MM.1S (cell line): ENCODE results near the gene CCR1.

Source experiments
- DNase-seq: peaks from one replicate; pipeline ENCODE4 v3.0.0-alpha.2; 2015
- H2AFZ ChIP-seq: fragments of 300-600 bp; sonication (generic); 2 replicates; pipeline ENCODE4 v1.6.0; 2016; ENCODE audit warnings: antibody characterized with exemption, low read length
- H3F3A ChIP-seq: fragments of 300-600 bp; sonication (generic); 2 replicates; pipeline ENCODE4 v1.6.1; 2016; ENCODE audit warnings: mild to moderate bottlenecking, antibody characterized with exemption, low read length, moderate library complexity, mixed read lengths; ENCODE audit not compliant: insufficient read depth
- H3K27ac ChIP-seq: fragments of 300-600 bp; sonication (generic); 2 replicates; pipeline ENCODE4 v1.5.1; 2016; ENCODE audit warnings: mild to moderate bottlenecking, low read length
- H3K27me3 ChIP-seq: fragments of 300-600 bp; sonication (generic); replicated peaks from 2 replicates; pipeline ENCODE4 v1.6.0; 2016; ENCODE audit warnings: low read length; ENCODE audit not compliant: insufficient read depth
- H3K36me3 ChIP-seq: fragments of 300-600 bp; sonication (generic); replicated peaks from 2 replicates; pipeline ENCODE4 v1.6.1; 2016; ENCODE audit warnings: mild to moderate bottlenecking, low read length, mixed read lengths; ENCODE audit not compliant: insufficient read depth
- H3K4me1 ChIP-seq: fragments of 300-600 bp; sonication (generic); 2 replicates; pipeline ENCODE4 v1.6.1; 2016; ENCODE audit warnings: low read length, mixed read lengths
- H3K4me2 ChIP-seq: fragments of 300-600 bp; sonication (generic); 2 replicates; pipeline ENCODE4 v1.6.0; 2016; ENCODE audit warnings: low read depth, low read length
- H3K4me3 ChIP-seq: fragments of 300-600 bp; sonication (generic); 2 replicates; pipeline ENCODE4 v1.5.1; 2016; ENCODE audit warnings: low read length, mixed read lengths
- H3K79me2 ChIP-seq: fragments of 300-600 bp; sonication (generic); 2 replicates; pipeline ENCODE4 v1.6.1; 2016; ENCODE audit warnings: mixed run types, low read length, mixed read lengths
- H3K9ac ChIP-seq: fragments of 300-600 bp; sonication (generic); 2 replicates; pipeline ENCODE4 v1.6.1; 2016; ENCODE audit warnings: low read length, mixed read lengths
- H3K9me2 ChIP-seq: fragments of 300-600 bp; sonication (generic); replicated peaks from 2 replicates; pipeline ENCODE4 v1.6.1; 2016; ENCODE audit warnings: mild to moderate bottlenecking, low read length, mixed read lengths; ENCODE audit not compliant: insufficient read depth
- H3K9me3 ChIP-seq: fragments of 300-600 bp; sonication (generic); replicated peaks from 2 replicates; pipeline ENCODE4 v1.6.1; 2016; ENCODE audit warnings: mild to moderate bottlenecking, low read length, mixed read lengths; ENCODE audit not compliant: insufficient read depth
- H4K20me1 ChIP-seq: fragments of 300-600 bp; sonication (generic); 2 replicates; pipeline ENCODE4 v1.6.1; 2016; ENCODE audit warnings: mild to moderate bottlenecking, low read length, moderate library complexity, mixed read lengths; ENCODE audit not compliant: insufficient read depth
- CTCF ChIP-seq: fragments of 300-600 bp; sonication (generic); IDR thresholded peaks from 2 replicates; pipeline ENCODE4 v1.5.1; 2016; ENCODE audit warnings: antibody characterized with exemption, low read length, mixed read lengths
- EZH2 ChIP-seq: fragments of 300-600 bp; sonication (generic); optimal IDR thresholded peaks from 2 replicates; pipeline ENCODE3; 2017; ENCODE audit warnings: low read depth, mild to moderate bottlenecking, antibody characterized with exemption, low read length, mixed read lengths
- EZH2phosphoT487 ChIP-seq: fragments of 300-600 bp; sonication (generic); IDR thresholded peaks from 2 replicates; pipeline ENCODE4 v1.6.1; 2018; ENCODE audit warnings: antibody characterized with exemption, low read length

Gene CCR1

GRCh38 chr3:46187876-46188275 lies 20.2 kb downstream of the CCR1 start:
- Histone ChIP-seq H3K4me3 (no peak overlapping the region), H3K27ac (peak overlapping the region; percentile 59; the same call in 1 of the 2 replicates), H3K27me3 (no peaks in the 10 kb centered on the region), H4K20me1 (no peaks in the 10 kb centered on the region), H3K36me3 (no peaks in the 10 kb centered on the region), H3K9ac (no peak overlapping the region), H3K4me1 (peaks cover 43% of the 10 kb centered on the region), H2AFZ (no peak overlapping the region), H3K9me3 (no peaks in the 10 kb centered on the region), H3K9me2 (no peaks in the 10 kb centered on the region), H3F3A (peaks cover 21% of the 10 kb centered on the region), H3K79me2 (no peaks in the 10 kb centered on the region), H3K4me2 (peak overlapping the region; percentile 57; the same call in 1 of the 2 replicates)
- peak; percentile 76 for DNase-seq
- TF ChIP-seq EZH2 = no peak
- TF ChIP-seq CTCF = no peak
- TF ChIP-seq EZH2phosphoT487 = no peak

- no peak for DNase-seq
Observed at GRCh38 chr3:46187341-46187700, 20.8 kb downstream of the CCR1 start.

GRCh38 chr3:46186471-46187340 lies 21.4 kb downstream of the CCR1 start:
- Histone ChIP-seq H4K20me1 (no peaks in the 10 kb centered on the region), H3K36me3 (no peaks in the 10 kb centered on the region), H3K79me2 (no peaks in the 10 kb centered on the region), H3K9me2 (no peaks in the 10 kb centered on the region), H3F3A (peaks cover 21% of the 10 kb centered on the region), H3K9ac (no peak overlapping the region), H2AFZ (no peak overlapping the region), H3K4me3 (no peak overlapping the region), H3K4me2 (peak overlapping the region; percentile 57), H3K4me1 (peaks cover 35% of the 10 kb centered on the region), H3K27ac (peak overlapping the region; percentile 59; the same call in 1 of the 2 replicates), H3K9me3 (no peaks in the 10 kb centered on the region), H3K27me3 (no peaks in the 10 kb centered on the region)
- peak; percentile 87 for DNase-seq
- TF ChIP-seq EZH2 (no peak), EZH2phosphoT487 (no peak), CTCF (no peak)

More at GRCh38 chr3:46187341-46187700, 20.8 kb downstream of the CCR1 start:
- TF ChIP-seq EZH2phosphoT487 (no peak), EZH2 (no peak), CTCF (no peak)
- Histone ChIP-seq H3K4me1 (peaks cover 42% of the 10 kb centered on the region), H3F3A (peaks cover 21% of the 10 kb centered on the region), H3K9ac (no peak overlapping the region), H3K4me2 (peak overlapping the region; percentile 57; the same call in 1 of the 2 replicates), H3K79me2 (no peaks in the 10 kb centered on the region), H3K9me2 (no peaks in the 10 kb centered on the region), H4K20me1 (no peaks in the 10 kb centered on the region), H3K36me3 (no peaks in the 10 kb centered on the region), H3K27ac (peak overlapping the region; percentile 59; the same call in 1 of the 2 replicates), H3K9me3 (no peaks in the 10 kb centered on the region), H3K4me3 (no peak overlapping the region), H2AFZ (no peak overlapping the region), H3K27me3 (no peaks in the 10 kb centered on the region)
